ENCODE data around the gene LRRC4C. TPM values are rescaled to one million over a fixed set of nuclear protein-coding genes. Genes with fewer than 3 reads are reported as not detected.

LRRC4C gene
- total RNA-seq, 1 donor from 2014 or later = 0.23 TPM

DNA sequence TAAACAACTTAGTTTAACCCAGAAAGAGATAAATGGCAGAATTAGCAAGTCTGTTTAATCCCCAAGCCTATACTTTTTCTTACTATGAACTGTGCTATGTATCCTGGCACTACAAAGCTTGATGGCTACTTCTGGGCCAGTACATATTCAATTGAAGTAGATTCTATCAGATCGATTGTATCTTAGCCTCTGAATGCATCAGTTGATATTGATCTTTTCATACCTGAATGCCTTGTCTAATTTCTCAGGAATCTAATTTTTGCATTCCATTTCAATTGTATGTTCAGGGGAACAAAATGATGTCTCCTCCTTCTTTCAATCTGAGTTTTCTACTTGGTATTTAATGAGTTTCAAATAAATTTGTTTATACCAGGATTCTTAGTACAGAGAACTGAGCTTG is 1137.9 kb downstream of the LRRC4C start:
- no peak for ATAC-seq

DNA sequence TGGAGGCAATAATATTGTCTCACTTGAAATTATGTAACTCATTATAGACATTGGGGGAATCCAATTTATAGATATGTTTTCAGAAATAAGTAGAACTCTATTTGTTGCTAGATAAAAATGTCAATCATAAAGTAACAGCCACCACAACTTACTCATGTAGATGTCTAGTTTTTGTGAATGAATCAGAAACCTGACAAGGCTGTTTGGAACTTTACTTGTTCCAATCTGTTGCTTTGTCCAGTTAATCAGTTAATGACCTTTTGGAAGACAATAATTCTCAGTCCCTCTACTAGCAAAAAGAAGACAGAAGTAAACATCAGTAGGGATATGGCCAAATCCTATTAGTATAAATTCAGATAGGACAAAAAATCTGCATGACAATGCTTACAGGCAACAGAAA is 1143.3 kb downstream of the LRRC4C start:
- ATAC-seq = no peak

More for the DNA sequence above, 1137.9 kb downstream of the LRRC4C start:
- no peak for DNase-seq (ENCODE audit: low spot score)

DNA sequence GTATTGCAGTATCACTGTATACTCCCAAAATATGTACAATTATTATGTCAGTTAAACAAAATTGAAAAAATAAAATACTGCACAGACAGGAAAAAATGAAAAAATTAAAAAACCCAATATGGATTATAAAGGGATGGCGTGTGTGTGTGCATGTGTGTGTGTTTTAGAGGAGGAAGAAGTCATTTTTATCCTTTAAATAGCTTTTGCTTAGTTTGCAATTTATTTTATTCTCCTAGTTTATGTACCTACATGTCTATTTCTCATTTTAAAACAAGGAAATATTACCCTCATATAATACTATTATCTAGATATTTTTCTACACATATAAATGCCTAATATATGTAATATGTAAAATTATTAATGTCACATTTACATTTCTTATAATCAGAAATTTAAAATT is 1144.3 kb downstream of the LRRC4C start:
- ATAC-seq (no peak), DNase-seq (ENCODE audit: low spot score) (no peak)

More for the DNA sequence above, 1143.3 kb downstream of the LRRC4C start:
- DNase-seq (ENCODE audit: low spot score) = no peak

DNA sequence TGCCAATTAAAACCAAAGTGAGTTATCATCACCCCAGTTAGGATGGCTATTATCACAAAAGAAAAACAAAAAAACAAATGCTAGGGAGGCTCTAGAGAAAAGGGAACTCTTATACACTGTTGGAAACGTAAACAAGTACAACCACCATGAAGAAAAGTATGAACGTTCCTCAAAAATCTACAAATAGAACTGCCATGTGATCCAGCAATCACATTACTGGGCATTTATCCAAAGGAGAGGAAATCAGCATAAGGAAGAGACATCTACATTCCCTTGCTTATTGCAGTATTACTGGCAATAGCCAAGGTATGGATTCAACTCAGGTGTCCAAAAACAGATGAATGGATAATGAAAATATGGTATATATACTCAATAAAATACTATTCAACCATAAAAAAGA is 1145.1 kb downstream of the LRRC4C start:
- ATAC-seq = no peak
- DNase-seq (ENCODE audit: low spot score) = no peak

DNA sequence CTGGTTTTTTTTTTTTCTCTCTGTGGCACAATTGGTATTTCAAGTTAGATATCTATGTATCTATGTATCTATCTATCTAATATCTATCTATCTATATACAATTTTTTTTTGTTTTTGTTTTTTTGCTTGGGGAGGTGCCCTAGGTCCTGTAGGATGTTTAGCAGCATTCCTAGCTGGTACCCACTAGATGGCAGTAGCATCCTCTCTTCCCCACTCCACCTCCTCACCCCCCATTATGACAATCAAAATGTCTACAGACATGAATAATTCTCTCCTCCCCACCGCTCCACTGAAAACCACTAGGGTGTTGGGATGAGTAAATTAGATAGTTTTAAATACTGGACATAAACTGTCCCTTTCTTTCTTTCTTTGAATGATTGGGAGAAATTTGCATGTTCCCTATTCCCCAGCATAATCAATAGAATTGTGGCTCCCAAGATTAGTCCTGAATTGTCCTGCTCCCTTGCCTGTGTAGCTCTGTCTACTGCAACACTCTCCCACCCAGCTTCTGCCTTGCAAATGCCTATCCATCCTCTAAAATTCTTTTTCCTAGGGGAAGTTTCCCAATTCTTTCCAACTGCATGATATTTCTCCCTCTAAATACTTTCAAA is 1152.4 kb downstream of the LRRC4C start:
- ATAC-seq (peak; percentile 100), DNase-seq (ENCODE audit: low spot score) (no peak)

DNA sequence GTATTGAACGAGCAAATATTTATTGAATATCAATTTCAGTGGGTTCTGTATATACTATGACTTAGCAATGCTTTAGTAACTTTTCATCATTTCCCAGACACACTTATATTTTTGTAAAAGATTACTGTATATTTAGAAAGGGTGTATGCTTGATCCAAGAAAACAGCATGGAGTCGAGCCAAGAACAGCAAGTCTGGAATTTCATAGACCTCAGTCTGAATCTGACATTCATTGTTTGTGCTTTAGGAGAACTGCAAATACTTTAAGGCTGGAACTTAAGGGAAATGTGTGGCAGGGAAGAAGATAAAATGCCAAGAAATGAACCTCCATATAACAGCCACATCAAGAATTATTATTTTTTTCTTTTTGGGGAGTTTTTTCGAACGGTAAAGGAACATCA is 1156.8 kb downstream of the LRRC4C start:
- ATAC-seq = no peak

DNA sequence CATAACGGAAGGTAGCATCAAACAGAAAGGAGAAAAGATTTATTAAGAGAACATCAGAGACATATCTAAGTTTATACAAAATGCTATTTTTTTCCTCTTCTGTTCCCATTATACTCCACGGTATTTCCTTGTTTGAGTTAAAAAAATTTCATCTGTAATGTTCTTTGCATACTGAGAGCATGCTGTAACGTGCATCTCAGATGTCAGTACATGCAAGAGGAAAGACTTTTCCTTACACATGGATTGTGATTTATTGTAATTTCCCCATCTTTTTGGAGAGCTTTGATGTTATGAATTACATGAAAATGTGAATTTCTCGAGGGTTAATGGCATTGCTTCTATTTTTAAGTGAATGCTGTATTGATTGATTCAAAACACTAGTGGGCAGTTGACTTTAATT is 1164.0 kb downstream of the LRRC4C start:
- DNase-seq (ENCODE audit: low spot score) (no peak), ATAC-seq (no peak)

More for the DNA sequence above, 1156.8 kb downstream of the LRRC4C start:
- no peak for DNase-seq (ENCODE audit: low spot score)

DNA sequence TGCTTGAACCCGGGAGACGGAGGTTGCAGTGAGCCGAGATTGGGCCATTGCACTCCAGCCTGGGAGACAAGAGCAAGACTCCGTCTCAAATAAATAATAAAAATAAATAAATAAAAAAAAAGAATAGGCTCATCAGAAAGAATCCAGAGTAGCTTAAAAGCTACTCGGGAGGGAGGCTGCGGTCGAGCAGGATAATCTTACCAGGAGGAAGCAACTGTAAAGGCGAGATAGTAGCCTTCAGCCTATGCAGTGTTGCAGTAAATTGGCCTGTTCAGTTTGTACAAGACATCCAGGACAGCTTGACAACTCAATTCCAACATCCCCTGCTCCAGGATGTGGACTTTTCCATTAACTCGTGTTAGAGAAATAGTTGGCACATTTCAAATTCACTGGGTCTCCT is 1164.7 kb downstream of the LRRC4C start:
- DNase-seq (ENCODE audit: low spot score) = no peak
- ATAC-seq = no peak

DNA sequence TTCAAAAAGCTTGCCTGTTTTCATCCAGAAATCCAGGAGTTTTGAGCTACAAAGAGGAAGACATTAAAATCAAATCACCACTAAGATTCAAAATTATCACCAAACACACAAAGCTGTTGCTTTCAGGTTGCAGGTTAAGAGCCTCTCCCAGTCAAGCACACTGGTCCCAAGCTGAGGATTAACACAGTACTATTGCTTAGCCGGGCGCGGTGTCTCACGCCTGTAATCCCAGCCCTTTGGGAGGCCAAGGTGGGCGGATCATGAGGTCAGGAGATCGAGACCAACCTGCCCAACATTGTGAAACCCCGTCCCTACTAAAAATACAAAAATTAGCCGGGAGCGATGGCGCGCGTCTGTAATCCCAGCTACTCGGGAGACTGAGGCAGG is 1165.1 kb downstream of the LRRC4C start:
- ATAC-seq = peak; percentile 6
- DNase-seq (ENCODE audit: low spot score) = no peak

DNA sequence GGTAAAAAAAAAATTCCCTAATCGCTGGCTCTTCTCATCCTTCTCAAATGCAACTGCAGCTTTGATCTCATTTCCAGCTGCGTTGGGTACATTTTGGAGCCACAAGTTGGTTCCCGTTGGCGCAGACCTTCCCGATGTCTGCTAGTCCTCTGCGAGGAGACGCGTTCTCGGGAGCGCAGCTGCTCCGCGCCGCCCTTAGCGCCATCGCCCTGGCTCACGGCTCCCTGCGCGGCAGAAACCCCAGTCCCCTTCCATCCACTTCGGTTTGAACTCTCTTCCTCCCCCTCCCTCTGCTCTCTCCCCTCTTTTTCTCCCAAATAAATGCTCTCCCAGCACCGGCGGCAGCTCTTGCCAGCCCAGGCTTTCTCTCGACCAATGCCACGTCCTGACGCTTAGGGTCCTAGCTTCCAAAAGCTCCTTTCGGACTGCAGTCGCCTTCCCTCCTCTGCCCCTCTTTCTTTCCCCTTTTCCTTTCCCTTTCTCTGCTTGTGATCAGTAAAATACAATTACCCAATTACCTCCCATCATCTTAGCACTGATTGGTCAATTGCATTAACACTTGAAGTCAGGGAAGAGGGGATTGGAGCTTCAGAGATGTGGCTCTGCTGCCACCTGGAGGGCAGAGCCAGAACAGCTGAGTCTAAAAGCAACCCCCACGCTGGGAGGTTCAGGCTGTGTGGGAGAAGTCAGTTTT is 1165.7 kb downstream of the LRRC4C start:
- peak; percentile 99 for ATAC-seq
- peak; percentile 65 for DNase-seq (ENCODE audit: low spot score)

DNA sequence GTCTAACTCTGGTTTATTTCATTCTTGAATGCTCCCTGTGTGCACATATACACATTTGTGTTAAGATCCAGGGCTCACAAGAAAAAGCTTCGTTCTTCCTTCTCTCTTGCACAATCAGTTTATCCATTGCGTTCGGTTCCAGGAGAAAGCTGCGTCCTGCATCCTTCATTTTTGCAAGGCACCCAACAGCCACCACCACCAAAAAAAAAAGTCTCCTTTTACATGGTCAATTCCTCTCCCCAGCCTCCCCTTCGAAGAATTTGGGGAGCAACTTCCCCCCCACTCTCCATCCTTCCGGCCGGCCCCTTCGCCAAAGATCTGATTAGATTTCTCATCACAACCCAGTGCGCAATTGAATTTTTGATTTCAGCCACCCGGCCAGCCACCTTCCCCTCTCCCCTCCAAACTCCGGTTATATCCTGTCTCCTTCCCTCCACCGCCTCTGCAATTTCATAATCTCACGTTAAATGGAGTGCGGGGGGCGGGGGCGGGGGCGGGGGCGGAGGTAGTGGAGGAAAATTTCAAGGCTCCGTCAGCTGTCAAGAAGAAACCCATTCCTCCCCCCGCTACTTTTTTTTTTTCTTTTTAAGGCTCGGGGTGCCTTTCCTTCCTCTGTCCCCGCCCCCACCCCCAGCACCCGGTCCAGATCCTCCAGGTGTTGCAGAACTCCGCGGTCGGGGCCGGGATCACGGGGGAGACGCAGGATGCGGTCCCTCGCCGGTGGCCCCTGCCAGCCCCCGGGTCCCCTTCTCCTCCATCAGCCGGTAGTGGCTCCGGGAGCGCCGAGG is 1166.5 kb downstream of the LRRC4C start:
- DNase-seq (ENCODE audit: low spot score) = no peak

DNA sequence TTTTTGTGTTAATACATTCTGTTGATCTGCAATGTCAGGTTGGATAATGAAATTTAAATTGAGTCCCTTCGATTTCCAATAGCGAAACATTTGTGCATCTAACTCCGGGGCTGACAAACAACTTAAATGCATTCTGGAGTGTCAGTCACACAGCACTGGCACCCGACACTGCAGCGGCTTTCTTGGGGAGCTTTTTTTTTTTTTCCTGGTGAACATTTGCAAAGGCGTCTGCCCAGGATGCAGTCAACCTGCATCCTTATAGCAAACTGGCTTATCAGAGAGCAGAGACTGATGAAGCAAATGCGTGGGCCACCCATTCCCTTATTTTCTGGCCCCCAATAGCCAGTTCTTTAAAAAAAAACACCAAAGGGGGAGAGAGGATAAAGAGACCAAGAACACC is 1167.7 kb downstream of the LRRC4C start:
- ATAC-seq = no peak
- DNase-seq (ENCODE audit: low spot score) = no peak

More for the DNA sequence above, 1166.5 kb downstream of the LRRC4C start:
- no peak for ATAC-seq

DNA sequence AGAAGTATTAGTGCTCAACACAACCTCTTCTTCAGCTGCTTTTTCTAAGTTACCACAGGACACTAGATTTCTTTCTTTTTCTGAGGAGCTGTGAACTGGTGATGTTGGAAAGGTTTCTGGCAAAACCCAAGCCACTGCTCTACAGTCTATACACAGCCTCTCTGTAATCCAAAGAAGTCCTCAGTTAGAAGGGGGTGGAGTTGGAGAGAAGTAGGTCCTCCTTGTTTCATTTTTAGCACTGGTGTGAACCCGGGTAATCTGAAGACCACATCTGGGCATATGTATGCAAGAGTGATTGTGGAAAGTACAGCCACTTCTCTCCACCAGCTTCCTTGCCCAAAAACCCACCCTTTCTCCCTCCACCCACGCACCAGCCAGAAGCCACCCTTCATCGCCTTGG is 1168.1 kb downstream of the LRRC4C start:
- ATAC-seq = no peak
- DNase-seq (ENCODE audit: low spot score) = no peak

DNA sequence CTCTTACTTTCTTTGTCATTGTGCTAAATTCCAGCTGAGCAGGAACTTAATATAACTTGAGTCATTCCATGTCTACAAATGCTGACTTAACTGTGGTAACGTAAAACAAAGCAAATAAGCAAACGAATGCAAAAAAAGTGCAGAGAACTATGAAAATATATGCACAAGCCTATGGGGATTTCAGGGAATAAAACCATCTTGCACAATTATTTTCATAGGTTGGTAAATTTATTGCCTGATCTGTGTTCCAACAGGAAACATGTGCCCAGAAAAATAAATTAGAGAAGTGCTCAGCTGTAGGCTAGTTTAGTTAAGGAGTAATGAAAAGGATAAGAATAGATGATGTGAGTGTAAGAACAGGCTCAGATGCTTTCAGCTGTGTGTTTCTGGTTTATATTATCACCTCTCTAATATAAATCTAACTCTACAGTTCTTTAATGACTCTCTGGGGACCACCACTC is 1169.3 kb downstream of the LRRC4C start:
- no peak for ATAC-seq
- no peak for DNase-seq (ENCODE audit: low spot score)

DNA sequence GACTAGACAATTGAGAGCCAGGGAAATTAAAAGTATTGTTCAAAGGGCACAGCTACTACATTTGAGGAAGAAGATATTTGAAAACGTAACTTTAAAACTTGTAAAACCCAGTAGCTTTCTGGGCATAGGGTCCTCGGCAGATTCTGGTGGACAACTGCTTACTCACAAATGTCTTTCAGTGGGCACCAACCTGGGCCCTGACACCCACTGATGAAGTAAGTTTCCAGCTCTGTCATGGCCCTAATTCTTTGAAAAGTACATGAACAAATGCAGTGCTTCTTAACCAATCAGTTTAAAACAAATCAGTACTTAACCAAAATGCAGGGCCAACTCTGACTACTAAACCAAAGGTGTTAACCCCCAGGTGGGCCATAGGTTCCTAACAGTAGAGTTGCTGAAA is 1170.1 kb downstream of the LRRC4C start:
- no peak for ATAC-seq
- DNase-seq (ENCODE audit: low spot score) = no peak

DNA sequence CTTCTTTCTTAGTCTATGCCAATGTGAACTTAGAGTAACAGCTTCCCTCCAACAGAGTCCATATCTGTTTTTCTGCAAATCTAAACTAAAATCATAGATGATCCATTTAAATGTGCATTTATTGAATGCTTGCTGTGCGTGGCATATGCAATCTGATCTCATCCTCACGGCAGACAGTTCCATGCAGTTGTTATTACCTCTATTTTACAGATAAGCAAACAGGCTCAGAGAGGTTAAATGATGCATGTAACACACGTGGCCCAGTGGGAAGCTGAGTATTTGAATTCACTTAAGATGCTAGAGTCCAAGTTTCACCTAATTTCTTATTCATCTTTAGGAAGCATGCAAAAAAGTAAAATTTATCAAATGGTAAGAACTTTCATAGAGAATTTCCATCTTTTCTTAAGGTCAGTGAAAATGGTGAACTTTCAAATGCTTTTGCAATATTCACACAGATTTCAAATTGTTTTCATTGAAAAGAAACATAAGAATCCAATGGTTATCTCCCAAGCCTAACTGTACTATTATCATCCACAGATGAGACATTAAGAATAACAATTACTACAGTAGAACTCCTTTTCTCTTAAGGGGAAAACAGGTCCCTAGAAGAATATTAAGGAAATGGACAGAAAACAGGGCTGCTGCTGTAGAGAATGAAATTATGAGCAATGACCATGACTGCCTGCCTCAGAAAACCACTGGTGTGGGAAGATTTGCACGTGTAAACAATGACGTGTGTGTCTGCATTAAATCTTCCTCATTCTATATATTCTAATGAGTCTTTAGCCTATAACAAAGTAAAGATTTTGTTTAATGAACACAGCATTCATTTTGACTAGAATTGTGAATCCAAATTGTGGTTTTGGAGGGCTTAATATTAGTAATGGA is 1171.3 kb downstream of the LRRC4C start:
- no peak for ATAC-seq
- no peak for DNase-seq (ENCODE audit: low spot score)

DNA sequence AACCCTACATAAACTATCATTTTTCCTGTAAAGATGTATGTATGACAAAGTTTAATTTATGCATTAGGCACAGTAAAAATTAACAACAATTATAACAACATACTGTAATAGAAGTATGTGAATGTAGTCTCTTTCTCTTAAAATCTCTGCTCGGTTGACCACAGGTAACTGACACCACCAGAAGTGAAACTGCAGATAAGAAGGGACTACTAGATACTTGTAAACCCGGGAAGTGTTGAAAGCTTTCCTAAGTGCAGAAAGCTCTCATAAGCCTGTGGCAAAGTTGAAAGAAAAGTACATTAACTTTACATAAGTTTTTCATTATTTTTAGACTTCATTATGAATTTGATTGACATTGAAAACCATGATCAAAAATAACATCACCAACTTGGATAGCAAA is 1173.3 kb downstream of the LRRC4C start:
- no peak for ATAC-seq
- DNase-seq (ENCODE audit: low spot score) = no peak

DNA sequence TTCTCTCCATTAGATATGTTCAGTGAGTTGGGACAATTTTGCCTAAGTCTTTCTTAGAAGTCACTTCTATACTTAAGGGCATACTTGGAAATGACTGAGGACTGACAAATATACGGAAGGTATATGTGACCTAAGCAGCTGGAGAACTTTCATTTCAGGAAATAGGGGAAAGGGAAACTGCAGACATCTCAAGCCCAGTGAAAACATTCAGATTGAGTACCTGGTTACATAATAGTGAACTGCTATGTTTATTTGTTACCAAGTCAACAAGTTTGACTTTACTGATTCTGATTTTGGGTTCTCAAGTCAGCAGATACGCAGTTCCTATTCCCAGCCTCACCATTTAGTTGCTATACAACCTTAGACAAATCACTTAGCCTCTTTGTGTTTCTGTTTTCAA is 1173.9 kb downstream of the LRRC4C start:
- DNase-seq (ENCODE audit: low spot score) (no peak), ATAC-seq (no peak)

DNA sequence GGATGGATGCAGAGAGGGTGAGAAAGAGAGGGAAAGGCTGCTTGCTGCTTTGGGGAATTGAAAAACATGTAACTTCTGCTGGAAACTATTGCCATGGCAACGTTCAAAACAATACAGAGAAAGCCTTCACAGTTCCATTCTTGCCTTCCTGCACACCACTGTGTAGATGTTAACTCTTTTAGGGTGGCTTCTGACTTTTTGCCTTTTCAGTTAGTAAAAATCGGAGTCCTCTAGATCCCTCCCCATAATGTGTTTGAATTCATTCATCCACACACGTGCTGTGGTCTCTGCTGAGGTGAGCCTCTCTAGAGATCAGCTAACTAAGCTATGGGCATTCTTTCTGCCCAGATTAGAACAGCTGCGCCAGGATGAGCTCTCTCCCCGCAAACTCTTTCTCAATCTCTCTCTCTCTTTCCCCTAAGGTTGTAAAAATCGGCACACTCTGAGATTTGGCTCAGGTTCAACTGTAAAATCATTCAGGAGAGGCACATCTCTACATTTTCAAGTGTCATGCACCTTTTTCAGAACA is 1178.3 kb downstream of the LRRC4C start:
- DNase-seq (ENCODE audit: low spot score) = no peak
- ATAC-seq = no peak

DNA sequence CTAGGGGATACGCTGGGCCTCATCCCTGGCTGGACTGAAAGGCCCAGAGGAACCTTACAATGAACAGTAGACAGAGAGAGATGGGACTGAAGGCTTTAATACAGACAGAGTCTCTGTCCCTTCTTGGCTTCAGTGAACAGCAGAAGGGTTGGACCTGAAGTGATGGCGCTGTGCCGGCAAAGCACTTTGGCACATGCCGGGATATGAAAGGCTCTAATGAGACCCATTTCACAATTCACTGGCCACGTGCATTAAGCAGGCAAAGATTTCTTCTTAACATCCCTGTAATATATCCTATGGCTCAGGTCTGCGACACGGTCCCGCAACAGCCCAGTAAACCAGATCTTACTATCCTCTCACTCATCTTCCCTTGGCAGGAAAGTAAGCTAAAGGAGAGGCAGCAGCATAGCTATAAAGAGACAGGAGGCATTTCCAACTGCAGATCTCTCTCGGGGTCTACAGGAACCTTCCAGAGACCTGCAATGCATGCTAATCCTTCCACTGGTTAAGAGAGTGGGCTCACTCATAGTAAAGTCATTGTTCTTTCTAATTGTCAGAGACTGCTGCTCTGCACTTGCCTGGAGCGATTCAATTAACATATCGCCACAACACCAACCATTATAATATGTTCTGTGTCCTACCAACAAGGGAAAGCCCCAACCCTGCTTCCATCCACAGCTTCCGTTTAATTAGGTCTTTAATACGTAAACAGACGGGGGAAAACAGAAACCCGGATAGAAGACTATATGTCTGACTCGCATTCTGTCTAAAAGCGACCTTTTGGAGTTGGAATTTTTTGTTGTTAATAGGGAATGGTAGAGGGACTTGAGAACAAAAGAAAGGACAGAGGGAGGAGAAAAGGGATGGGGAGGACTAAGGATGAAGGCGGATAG is 1179.0 kb downstream of the LRRC4C start:
- ATAC-seq (no peak), DNase-seq (ENCODE audit: low spot score) (no peak)

All from left lobe of liver (tissue), 2 donors.